Body of pancreas (tissue), 4 donors: ENCODE measurements around the gene CPN2.

Experiments used
- CTCF ChIP-seq, 7 experiments: fragments of 450-650 bp in 4 of 7; fragments of 200-600 bp in 3 of 7; sonication (generic) in 3 of 7; IDR thresholded peaks; one replicate each; pipeline ENCODE4 v1.5.1; 2016 to 2019; ENCODE audit warnings: antibody characterized with exemption in 7 of 7
- POLR2A ChIP-seq, 3 donors: fragments of 450-650 bp; IDR thresholded peaks; one replicate each; pipeline ENCODE4 v1.6.1; 2016; ENCODE audit warnings: antibody characterized with exemption in 3 of 3, mild to moderate bottlenecking in 2 of 3

- TF ChIP-seq CTCF (IDR thresholded peaks at IDR 0.05) (no peak), POLR2A (IDR thresholded peaks at IDR 0.05) (no peak)
Measured at GRCh38 chr3:194326968-194327217, 24.2 kb downstream of the CPN2 start.
